Body of pancreas (tissue), 4 donors: ENCODE data around the gene CTTNBP2.

Source experiments
- CTCF ChIP-seq, 7 experiments: fragments of 450-650 bp in 4 of 7; fragments of 200-600 bp in 3 of 7; sonication (generic) in 3 of 7; IDR thresholded peaks; one replicate each; pipeline ENCODE4 v1.5.1; 2016 to 2019; ENCODE audit warnings: antibody characterized with exemption in 7 of 7
- POLR2A ChIP-seq, 3 donors: fragments of 450-650 bp; IDR thresholded peaks; one replicate each; pipeline ENCODE4 v1.6.1; 2016; ENCODE audit warnings: antibody characterized with exemption in 3 of 3, mild to moderate bottlenecking in 2 of 3

GRCh38 chr7:117859246-117859812 is 13.9 kb downstream of the CTTNBP2 start:
- no peak for TF ChIP-seq CTCF (IDR thresholded peaks at IDR 0.05)
- TF ChIP-seq POLR2A (IDR thresholded peaks at IDR 0.05): no peak
